Activated effector memory CD4-positive, alpha-beta T cell treated with Interleukin-2 at 50 U/mL for 16 hours (primary cell): ENCODE results near the gene CHAT.
"Not testable (repeated sequence)": the region's sequence is repeated elsewhere in the genome, so short reads cannot be mapped to it uniquely, and the experiment has no call there.

Experiments
- DNase-seq: peaks from one replicate; pipeline ENCODE4 v3.0.0-alpha.2; 2020

CHAT gene

DNA sequence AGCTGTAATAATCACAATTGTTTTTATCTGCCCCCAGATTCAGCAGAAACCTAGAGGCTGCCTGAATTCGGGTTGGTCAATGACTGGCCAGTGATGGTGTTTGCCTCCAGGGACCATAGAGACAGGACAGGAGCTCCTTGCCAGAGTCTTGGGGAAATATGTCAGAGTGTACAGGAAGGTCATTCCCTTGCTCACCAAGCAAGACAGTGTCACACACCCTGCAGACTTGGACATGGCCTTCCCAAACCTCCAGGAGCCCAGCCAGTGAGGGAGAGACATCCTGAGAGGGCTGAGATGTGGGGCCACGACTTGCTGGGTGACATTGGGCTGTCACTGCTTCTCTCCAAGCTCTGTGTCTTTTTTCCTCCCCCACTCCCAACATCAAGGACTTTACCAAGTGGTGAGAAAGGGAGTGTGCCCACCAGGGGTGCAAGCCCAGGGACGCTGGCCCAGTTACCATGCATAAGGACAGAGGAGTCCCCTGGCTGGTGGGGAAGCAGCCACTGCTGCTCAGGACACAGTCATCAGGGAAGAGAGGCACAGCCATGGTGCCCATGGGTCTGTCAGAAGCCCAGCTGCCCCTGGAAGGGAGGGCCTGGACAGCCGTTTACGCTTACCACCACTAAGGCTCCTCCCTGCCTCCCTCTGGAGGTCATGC, 40.3 kb downstream of the CHAT start:
- no peak for DNase-seq

DNA sequence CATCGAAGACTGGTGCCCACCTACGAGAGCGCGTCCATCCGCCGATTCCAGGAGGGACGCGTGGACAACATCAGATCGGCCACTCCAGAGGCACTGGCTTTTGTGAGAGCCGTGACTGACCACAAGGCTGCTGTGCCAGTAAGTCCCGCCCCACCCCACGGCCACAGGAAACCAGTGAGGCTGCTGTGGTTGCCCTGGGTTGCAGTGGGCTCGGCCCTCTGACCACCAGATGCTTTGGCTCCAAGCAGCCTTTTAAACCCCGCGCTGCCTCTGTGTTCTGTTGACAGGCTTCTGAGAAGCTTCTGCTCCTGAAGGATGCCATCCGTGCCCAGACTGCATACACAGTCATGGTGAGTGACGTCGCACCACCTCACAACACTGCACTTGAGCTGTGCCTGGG, 41.3 kb downstream of the CHAT start:
- DNase-seq: no peak

DNA sequence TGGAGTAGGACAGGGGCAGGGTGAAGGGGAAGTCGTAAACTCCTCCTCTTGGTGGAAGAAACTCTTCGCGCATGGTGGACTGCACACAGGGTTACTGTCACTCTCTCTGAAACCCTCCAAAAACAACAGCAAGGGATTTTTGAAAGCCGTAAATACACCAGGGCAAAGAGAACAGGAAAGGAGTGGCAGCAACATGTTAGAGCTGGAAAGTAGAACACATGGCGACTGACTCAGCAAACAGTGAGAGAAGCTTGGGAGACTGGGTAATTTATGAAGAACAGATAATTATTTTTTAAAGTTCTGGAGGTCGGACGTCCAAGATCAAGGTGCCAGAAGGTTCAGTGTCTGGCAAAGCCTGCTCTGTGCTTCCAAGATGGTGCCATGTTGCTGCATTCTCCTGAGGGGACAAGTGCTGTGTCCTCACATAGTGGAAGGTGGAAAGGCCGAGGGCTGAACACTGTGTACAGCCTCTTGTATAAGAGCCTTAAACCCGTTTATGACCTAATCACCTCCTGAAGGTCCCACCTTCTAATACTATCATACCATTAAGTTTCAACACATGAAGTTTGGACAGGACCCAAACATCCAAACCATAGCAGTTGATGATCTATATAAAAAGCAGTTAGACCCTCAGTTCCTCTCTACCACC, 43.1 kb downstream of the CHAT start:
- no peak for DNase-seq

DNA sequence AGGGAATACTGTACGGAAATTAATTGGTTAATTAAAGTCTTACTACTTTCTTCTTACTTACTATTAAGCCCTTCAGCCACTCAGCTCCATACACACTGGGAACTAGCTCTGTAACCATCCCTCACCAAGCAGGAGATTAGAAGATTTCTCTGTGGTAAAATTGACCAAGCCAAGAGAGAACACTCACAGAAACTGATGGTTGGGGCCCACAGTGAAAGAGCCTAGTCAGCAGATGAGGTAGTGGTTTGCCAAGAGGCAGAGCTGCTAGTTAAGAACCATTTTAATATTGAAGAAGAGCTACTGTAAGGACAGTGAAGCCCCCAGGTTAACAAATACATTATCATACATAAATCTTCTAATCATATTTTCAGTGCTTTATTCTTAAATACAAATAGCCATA, 43.8 kb downstream of the CHAT start:
- DNase-seq: no peak

- no peak for DNase-seq
Observed at GRCh38 chr10:49661140-49661856, 47.5 kb downstream of the CHAT start.

- DNase-seq: no peak
Observed at GRCh38 chr10:49662169-49662830, 48.5 kb downstream of the CHAT start.

GRCh38 chr10:49663596-49663995, 49.8 kb downstream of the CHAT start:
- no peak for DNase-seq

DNA sequence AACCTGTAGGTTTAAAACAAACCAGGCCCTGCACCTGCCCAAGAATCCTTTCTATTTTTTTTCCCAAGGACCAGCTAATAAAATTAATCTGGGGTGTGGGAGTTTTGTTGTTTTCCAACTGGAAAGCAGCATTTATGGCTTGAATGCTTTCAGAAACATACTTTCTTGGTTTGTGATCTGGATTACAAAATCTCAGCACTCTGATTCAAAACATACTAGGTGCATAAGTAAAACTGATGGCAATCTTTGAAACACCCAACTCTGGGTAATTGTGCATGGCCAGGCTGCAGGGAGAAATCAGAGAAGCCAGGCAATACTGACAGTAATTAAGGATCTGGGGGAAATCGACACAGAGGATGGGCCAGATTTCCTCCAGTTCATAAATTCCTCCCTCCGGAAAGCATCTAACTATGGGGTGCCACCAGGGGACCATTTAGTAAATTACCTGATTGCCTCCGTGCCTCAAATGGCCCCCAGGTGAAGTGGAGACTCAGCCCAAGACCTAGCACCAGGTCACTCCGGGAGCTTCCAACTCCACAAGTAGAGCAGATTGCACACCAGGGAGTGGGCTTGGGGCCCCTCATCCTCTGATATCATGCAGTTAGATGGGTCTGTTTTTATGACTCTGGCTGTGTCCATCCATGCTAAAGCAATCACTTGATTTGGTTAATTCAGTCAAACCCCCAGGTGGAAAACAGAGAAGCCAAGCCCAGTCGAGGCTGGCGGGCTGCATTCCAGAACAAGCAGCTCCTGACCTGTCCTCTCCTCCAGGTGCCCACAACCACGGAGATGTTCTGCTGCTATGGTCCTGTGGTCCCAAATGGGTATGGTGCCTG, 50.4 kb downstream of the CHAT start:
- no peak for DNase-seq

DNA sequence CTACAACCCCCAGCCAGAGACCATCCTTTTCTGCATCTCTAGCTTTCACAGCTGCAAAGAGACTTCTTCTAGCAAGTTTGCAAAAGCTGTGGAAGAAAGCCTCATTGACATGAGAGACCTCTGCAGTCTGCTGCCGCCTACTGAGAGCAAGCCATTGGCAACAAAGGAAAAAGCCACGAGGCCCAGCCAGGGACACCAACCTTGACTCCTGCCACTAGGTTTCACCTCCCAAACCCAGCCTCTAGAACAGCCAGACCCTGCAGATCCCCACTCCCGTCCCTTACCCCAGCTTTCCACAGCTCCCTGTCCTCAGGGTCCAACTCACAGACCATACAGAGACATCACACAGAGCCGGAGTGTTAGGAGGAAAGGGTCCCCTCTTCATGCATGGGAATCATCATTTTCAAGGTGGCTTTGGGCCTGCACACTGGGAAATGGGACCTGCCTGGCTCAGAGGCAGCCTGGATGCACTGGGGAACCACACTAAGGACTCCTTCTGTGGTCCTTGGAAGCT, 51.1 kb downstream of the CHAT start:
- no peak for DNase-seq

GRCh38 chr10:49666054-49666615, 52.3 kb downstream of the CHAT start:
- no peak for DNase-seq

GRCh38 chr10:49666685-49667084, 52.8 kb downstream of the CHAT start:
- DNase-seq: no peak

- no peak for DNase-seq
Observed at GRCh38 chr10:49667991-49668390, 54.2 kb downstream of the CHAT start.

DNA sequence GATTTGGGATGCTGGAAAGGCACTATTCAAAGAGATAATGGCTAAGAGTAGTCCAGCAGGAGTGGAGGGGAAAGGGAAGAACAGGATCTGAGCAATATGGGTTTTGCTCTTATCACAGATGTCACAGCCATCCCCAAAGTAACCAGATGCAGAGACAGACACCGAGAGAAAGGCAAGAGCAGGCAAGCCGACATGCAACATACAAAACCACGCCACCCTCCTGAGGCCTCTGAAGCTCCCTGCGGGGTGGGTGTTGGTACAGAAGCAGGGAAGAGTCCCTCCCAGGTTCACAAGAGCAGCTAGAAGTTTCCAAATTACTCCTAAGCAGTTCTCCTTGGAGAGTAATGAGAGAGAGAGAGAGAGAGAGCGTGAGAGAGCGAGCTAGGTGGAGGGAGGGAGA, 54.8 kb downstream of the CHAT start:
- no peak for DNase-seq

- DNase-seq: no peak
Observed at GRCh38 chr10:49678827-49679479, 65.1 kb downstream of the CHAT start.

GRCh38 chr10:49679480-49679893, 65.7 kb downstream of the CHAT start, which contains the start of gene C10orf53:
Gene C10orf53, plus strand, starts transcription at chr10:49679651. Its CDS starts 47 bp downstream, at chr10:49679698.
- no peak for DNase-seq

DNA sequence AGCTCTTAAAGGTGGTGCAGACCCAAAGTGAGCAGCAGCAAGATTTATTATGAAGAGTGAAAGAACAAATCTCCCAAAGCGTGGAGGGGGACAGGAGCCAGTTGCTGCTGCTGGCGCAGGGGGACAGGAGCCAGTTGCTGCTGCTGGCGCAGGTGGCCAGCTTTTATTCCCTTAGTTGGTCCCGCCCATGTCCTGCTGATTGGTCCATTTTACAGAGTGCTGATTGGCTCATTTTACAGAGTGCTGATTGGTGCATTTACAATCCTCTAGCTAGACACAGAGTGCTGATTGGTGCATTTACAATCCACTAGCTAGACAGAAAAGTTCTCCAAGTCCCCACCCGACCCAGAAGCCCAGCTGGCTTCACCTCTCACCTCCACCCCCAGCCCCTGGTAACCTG, 68.6 kb downstream of the CHAT start:
- not testable (repeated sequence) for DNase-seq

DNA sequence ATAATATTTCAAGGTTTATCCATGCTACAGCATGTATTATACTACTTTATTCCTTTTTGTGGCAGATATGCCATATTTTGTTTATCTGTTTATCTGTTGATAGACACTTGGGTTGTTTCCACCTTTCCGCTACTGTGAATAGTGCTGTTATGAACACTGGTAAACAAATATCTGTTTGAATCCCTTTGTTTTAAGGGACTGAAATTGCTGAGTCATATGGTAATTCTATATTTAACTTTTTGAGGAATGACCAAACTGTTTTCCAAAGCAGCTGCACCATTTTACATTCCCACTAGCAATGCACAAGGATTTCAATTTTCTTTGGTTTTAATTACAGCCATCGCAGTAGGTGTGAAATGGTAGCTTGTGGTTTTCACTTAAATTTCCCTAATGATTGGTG, 69.0 kb downstream of the CHAT start:
- no peak for DNase-seq

DNA sequence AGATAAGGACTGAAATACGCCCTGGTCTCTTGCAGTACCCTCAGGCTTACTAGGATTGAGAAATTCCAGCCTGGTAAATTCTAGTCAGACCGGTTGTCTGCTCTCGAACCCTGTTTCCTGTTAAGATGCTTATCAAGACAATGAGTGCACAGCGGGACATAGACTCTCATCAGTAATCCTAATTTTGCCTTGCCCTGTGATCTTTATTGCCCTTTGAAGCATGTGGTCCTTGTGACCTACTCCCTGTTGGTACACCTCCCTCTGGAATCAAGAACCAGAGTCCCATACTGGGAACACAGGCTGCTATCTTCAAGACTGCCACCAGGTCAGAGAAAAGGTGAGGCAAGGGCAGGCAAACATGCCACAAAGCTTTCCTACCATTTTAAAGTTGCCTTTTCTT, 72.8 kb downstream of the CHAT start:
- DNase-seq: no peak

DNA sequence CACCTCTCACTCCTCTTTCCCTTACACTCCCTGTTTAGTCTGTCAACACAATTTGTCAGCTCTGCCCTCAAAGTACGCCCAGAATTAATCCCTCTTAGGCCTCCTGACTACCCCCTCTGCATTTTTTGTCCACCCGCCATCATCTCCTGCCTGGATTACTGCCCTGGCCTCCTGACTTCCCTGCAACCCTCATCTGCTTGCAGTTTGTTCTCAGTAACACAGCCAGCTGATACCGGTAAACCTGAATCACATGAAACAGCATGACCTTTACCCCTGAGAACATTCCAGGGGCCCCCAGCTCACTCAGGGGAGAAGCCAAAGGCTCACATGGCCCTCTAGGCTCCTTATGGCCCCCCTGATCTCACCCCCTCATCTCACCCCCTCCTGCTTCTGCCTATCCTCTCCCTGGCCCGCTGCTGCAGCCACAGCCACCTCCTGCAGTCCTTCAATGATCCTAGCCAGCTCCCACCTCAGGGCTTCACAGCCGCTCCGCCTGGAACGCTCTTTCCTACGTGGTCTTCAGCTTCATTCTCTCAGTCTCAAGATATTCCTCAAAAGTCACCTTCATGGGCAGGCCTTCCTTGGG, 74.5 kb downstream of the CHAT start:
- DNase-seq: no peak

GRCh38 chr10:49688920-49689319, 75.1 kb downstream of the CHAT start:
- DNase-seq: no peak

- DNase-seq: no peak
Observed at GRCh38 chr10:49689882-49690510, 76.2 kb downstream of the CHAT start.
